ENCODE results near the gene RNF214.

RNF214 gene

GRCh38 chr11:117192401-117192875 is 40.0 kb upstream of the RNF214 start:
- no peak overlapping the region for H2AFZ ChIP-seq (ENCODE audit: low read depth, low read length)
- no peaks in the 10 kb centered on the region for H3K27me3 ChIP-seq (ENCODE audit: low read depth, low read length)
- no peak overlapping the region for H3K9ac ChIP-seq (ENCODE audit: low read length)
- H3K4me2 ChIP-seq (ENCODE audit: low read length), result no peak overlapping the region
- peaks cover 27% of the 10 kb centered on the region for H3K4me1 ChIP-seq (ENCODE audit: low read length)
- no peaks in the 10 kb centered on the region for H4K20me1 ChIP-seq (ENCODE audit: insufficient read depth, low read length)
- H3K27ac ChIP-seq (ENCODE audit: low read length), result no peak overlapping the region
- peaks cover 23% of the 10 kb centered on the region for H3K36me3 ChIP-seq (replicated peaks; ENCODE audit: low read depth, low read length)
- H3K4me3 ChIP-seq (ENCODE audit: low read length), result no peak overlapping the region
- H3K79me2 ChIP-seq (ENCODE audit: low read length), result no peaks in the 10 kb centered on the region
- TF ChIP-seq, protein P1, sequence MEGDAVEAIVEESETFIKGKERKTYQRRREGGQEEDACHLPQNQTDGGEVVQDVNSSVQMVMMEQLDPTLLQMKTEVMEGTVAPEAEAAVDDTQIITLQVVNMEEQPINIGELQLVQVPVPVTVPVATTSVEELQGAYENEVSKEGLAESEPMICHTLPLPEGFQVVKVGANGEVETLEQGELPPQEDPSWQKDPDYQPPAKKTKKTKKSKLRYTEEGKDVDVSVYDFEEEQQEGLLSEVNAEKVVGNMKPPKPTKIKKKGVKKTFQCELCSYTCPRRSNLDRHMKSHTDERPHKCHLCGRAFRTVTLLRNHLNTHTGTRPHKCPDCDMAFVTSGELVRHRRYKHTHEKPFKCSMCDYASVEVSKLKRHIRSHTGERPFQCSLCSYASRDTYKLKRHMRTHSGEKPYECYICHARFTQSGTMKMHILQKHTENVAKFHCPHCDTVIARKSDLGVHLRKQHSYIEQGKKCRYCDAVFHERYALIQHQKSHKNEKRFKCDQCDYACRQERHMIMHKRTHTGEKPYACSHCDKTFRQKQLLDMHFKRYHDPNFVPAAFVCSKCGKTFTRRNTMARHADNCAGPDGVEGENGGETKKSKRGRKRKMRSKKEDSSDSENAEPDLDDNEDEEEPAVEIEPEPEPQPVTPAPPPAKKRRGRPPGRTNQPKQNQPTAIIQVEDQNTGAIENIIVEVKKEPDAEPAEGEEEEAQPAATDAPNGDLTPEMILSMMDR (IDR thresholded peaks at IDR 0.05; ENCODE audit: low read depth, low read length), result no peak
- no peak for TF ChIP-seq EZH2phosphoT487 (IDR thresholded peaks at IDR 0.05; ENCODE audit: low read depth)
- no peaks in the 10 kb centered on the region for H3K9me3 ChIP-seq (ENCODE audit: insufficient read depth, low read length)

- H3K4me1 ChIP-seq (ENCODE audit: low read length), result peaks cover 22% of the 10 kb centered on the region
- no peak overlapping the region for H2AFZ ChIP-seq (ENCODE audit: low read depth, low read length)
- H3K36me3 ChIP-seq (replicated peaks; ENCODE audit: low read depth, low read length), result peaks cover 21% of the 10 kb centered on the region
- no peak overlapping the region for H3K27ac ChIP-seq (ENCODE audit: low read length)
- H3K4me2 ChIP-seq (ENCODE audit: low read length), result no peak overlapping the region
- no peak overlapping the region for H3K9ac ChIP-seq (ENCODE audit: low read length)
- TF ChIP-seq EZH2phosphoT487 (IDR thresholded peaks at IDR 0.05; ENCODE audit: low read depth), result no peak
- TF ChIP-seq, protein P1 (IDR thresholded peaks at IDR 0.05; ENCODE audit: low read depth, low read length), result no peak
- no peaks in the 10 kb centered on the region for H3K9me3 ChIP-seq (ENCODE audit: insufficient read depth, low read length)
- H4K20me1 ChIP-seq (ENCODE audit: insufficient read depth, low read length), result no peaks in the 10 kb centered on the region
- no peak overlapping the region for H3K4me3 ChIP-seq (ENCODE audit: low read length)
- no peaks in the 10 kb centered on the region for H3K79me2 ChIP-seq (ENCODE audit: low read length)
- no peaks in the 10 kb centered on the region for H3K27me3 ChIP-seq (ENCODE audit: low read depth, low read length)
These were observed 39.1 kb upstream of the RNF214 start for GRCh38 chr11:117193130-117194020.

GRCh38 chr11:117194267-117194666 is 38.2 kb upstream of the RNF214 start:
- H3K36me3 ChIP-seq (replicated peaks; ENCODE audit: low read depth, low read length), result peaks cover 14% of the 10 kb centered on the region
- no peak overlapping the region for H3K27ac ChIP-seq (ENCODE audit: low read length)
- H3K79me2 ChIP-seq (ENCODE audit: low read length), result no peaks in the 10 kb centered on the region
- no peak overlapping the region for H2AFZ ChIP-seq (ENCODE audit: low read depth, low read length)
- H3K27me3 ChIP-seq (ENCODE audit: low read depth, low read length), result no peaks in the 10 kb centered on the region
- H3K9ac ChIP-seq (ENCODE audit: low read length), result no peak overlapping the region
- H3K4me3 ChIP-seq (ENCODE audit: low read length), result no peak overlapping the region
- no peak for TF ChIP-seq EZH2phosphoT487 (IDR thresholded peaks at IDR 0.05; ENCODE audit: low read depth)
- TF ChIP-seq, protein P1 (IDR thresholded peaks at IDR 0.05; ENCODE audit: low read depth, low read length), result no peak
- H3K4me2 ChIP-seq (ENCODE audit: low read length), result no peak overlapping the region
- H3K9me3 ChIP-seq (ENCODE audit: insufficient read depth, low read length), result no peaks in the 10 kb centered on the region
- H4K20me1 ChIP-seq (ENCODE audit: insufficient read depth, low read length), result no peaks in the 10 kb centered on the region
- peaks cover 15% of the 10 kb centered on the region for H3K4me1 ChIP-seq (ENCODE audit: low read length)

DNA sequence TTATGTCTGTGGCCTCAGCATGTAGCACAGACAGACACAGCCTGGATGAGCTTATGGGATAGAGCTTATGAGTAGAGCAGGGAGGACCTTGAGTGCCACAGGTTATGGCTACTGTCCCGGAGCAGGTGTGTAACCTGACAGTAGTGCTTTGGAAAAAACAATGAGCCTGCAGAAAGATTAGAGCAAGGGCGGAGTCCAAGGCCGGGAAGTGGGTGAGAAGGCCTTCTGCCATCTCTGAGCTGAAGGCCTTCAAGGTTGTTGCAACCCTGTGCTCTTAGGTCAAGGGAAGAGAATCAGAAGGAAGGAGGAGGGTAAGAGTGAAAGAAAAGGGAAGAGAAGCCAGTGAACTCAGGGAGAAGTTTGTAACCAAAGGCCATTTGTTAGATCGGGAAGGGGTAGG is 37.2 kb upstream of the RNF214 start:
- Histone ChIP-seq H2AFZ (ENCODE audit: low read depth, low read length) (no peak overlapping the region), H3K9ac (ENCODE audit: low read length) (no peak overlapping the region), H3K4me1 (ENCODE audit: low read length) (peaks cover 5% of the 10 kb centered on the region), H3K36me3 (replicated peaks; ENCODE audit: low read depth, low read length) (peaks cover 13% of the 10 kb centered on the region), H4K20me1 (ENCODE audit: insufficient read depth, low read length) (no peaks in the 10 kb centered on the region), H3K9me3 (ENCODE audit: insufficient read depth, low read length) (no peaks in the 10 kb centered on the region), H3K27me3 (ENCODE audit: low read depth, low read length) (no peaks in the 10 kb centered on the region), H3K4me2 (ENCODE audit: low read length) (no peak overlapping the region), H3K4me3 (ENCODE audit: low read length) (no peak overlapping the region), H3K79me2 (ENCODE audit: low read length) (no peaks in the 10 kb centered on the region), H3K27ac (ENCODE audit: low read length) (no peak overlapping the region)
- TF ChIP-seq EZH2phosphoT487 (IDR thresholded peaks at IDR 0.05; ENCODE audit: low read depth), result no peak
- TF ChIP-seq, protein P1 (IDR thresholded peaks at IDR 0.05; ENCODE audit: low read depth, low read length), result no peak
